Right ventricle myocardium superior (tissue), 1 donor: ENCODE data around the gene ELOF1. TPM values are rescaled to one million over a fixed set of nuclear protein-coding genes. Genes with fewer than 3 reads are reported as not detected.
"Not testable (repeated sequence)": the region's sequence is repeated elsewhere in the genome, so short reads cannot be mapped to it uniquely, and the experiment has no call there.

Source experiments
- ATAC-seq: fragments of 200-7000 bp; cut with Tn5 transposase; one replicate; pipeline ENCODE4 v1.9.1; 2020; ENCODE audit warnings: mild to moderate bottlenecking; ENCODE audit not compliant: poor library complexity
- DNase-seq: peaks from one replicate; pipeline ENCODE4 v3.0.0-alpha.2; 2020
- intact Hi-C: fragments of 100-400 bp; cut with DNase I; formaldehyde crosslinking; loops from one replicate; pipeline ENCODE4 v1.11.2; 2022
- long read RNA-seq: library from polyadenylated mRNA; unstranded; transcript quantifications from one replicate; pipeline ENCODE4 v2.0.0, GENCODE V29; 2021
- total RNA-seq: library from RNA; stranded (reverse); fragmentation: NEBNext Ultra II Directional; extraction: Animal tissue kit (Norgen Biotek cat#: 25700); gene quantifications from one replicate; pipeline ENCODE4 v1.2.1, GENCODE V29; 2021
- donor health status: DM: no; HTN: yes; CAD: no; lungs with severe emphysema.

Gene ELOF1
- total RNA-seq, result 32.7 TPM
- long read RNA-seq, transcript ELOF1-201 (4 exons, 1,019 nt), result major isoform, 17 of 21 reads
- long read RNA-seq, partial matches to known transcripts, result 3 of 21 reads
- long read RNA-seq, other reads (novel, unspliced or antisense), result 1 of 21 reads

GRCh38 chr19:11558881-11559828, at the start of gene ELOF1:
Gene ELOF1, minus strand, starts transcription at chr19:11559230. Its CDS starts 4,883 bp downstream, at chr19:11554347.
- intact Hi-C loops, result no loop called here
- ATAC-seq, result peak; percentile 99
- peak; percentile 98 for DNase-seq

GRCh38 chr19:11606484-11606883, 47.5 kb upstream of the ELOF1 start:
- intact Hi-C loops, result no loop called here
- DNase-seq, result no peak
- ATAC-seq, result no peak

GRCh38 chr19:11599704-11600103, 40.7 kb upstream of the ELOF1 start:
- intact Hi-C loops, result not testable (repeated sequence)

DNA sequence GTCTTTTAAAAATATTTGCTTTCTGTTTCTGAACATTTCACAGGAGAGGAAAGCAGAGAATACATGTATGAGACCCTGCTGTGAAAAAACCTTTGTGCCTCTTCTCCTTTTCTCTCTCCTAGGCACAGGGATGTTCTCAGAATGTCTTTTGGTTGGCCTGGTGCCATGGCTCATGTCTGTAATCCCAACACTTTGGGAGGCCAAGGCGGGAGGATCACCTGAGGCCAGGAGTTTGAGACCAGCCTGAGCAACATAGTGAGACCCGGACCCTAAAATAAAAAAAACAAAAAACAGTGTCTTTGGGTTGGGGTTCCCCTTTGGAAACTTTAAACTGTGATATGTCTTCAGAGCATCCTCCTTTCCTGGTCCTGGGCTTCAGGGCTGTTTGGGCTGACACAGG, 39.7 kb upstream of the ELOF1 start:
- DNase-seq (no peak), ATAC-seq (no peak)
- intact Hi-C loops, result no loop called here

More at GRCh38 chr19:11599704-11600103, 40.7 kb upstream of the ELOF1 start:
- ATAC-seq, DNase-seq: not testable (repeated sequence)

DNA sequence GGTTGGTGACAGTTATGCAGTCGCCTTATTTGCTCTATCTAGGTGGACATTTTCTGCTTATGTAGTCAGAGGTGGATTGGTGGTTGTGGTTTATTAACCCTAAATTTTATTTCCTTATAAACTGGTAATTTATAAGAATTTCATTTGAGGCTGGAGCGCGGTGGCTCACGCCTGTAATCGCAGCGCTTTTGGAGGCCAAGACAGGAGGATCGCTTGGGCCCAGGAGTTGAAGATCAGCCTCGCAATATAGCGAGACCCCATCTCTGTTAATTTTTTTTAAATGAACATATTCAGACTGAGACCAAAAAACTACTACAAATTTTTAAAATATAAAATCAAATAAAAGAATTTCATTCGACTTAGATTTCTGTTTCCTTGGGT, 39.1 kb upstream of the ELOF1 start:
- intact Hi-C loops, result no loop called here
- DNase-seq (no peak), ATAC-seq (no peak)

DNA sequence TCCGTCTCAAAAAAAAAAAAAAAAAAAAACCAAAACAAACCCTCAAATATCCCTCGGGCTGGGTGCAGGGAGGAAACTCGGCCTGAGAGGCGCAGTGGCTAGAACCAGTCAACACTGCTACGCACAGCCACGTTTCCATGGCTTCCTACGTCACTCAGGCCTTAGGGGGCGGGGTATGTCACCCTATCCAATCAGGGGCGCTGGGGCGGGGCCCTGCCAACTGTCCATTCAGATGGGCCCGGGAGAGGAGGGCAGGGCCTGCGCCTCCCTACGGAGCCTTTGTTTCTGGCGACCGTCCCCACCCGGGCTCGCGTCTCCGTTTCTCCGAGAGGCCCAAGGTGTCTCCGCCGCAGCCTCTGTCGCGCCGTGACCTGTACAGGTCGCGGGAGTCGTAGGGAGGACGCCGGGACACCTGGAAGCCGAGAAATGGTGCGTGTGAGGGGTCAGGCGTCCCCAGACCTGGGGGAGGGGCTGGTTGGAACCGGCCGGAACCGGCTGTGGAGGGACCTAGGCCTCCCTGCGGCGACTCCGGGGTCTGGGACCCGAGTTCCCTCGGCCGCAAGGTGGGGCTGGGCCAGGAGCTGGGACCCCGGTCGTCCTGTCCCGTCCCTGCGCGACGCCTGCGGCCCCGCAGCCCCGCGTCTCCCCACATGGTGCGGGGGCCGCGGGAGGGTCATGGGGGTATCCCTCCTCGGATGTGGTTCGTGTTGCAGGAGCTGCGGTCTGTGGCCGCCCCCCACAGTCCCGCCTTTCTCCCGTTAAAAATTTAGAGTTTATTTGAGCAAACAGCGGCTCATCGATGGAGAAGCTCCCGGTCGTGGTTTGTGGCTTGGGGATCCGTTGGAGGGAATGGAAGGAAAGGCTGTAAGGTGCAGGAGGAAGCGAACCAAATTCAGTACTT, 38.4 kb upstream of the ELOF1 start, which contains the start of gene ZNF627:
Gene ZNF627 (plus strand): TSS at position 282 of the 901 bp plus-strand sequence. CDS start 145 bp downstream, at position 427.
- intact Hi-C loops, result no loop called here
- DNase-seq (peak; percentile 99), ATAC-seq (peak; percentile 99)

- no peak for ATAC-seq
- no peak for DNase-seq
- intact Hi-C loops, result no loop called here
These were observed 37.1 kb upstream of the ELOF1 start for GRCh38 chr19:11596156-11596555.

DNA sequence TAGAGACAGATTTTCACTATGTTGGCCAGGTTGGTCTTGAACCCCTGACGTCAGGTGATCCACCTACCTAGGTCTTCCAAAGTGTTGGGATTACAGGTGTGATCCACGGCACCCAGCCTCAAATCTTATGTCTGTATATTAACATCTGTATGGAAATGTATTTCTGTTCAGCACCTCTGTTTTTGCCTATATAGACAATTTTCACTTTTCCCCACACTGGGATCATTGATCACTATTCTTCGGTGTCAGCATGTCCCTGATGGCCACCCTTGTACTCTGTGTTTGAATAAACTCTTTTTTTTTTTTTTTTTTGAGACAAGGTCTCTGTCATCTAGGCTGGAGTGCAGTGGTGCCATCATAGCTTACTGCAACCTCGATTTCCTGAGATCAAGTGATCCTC, 35.1 kb upstream of the ELOF1 start:
- DNase-seq (no peak), ATAC-seq (no peak)
- intact Hi-C loops, result no loop called here

DNA sequence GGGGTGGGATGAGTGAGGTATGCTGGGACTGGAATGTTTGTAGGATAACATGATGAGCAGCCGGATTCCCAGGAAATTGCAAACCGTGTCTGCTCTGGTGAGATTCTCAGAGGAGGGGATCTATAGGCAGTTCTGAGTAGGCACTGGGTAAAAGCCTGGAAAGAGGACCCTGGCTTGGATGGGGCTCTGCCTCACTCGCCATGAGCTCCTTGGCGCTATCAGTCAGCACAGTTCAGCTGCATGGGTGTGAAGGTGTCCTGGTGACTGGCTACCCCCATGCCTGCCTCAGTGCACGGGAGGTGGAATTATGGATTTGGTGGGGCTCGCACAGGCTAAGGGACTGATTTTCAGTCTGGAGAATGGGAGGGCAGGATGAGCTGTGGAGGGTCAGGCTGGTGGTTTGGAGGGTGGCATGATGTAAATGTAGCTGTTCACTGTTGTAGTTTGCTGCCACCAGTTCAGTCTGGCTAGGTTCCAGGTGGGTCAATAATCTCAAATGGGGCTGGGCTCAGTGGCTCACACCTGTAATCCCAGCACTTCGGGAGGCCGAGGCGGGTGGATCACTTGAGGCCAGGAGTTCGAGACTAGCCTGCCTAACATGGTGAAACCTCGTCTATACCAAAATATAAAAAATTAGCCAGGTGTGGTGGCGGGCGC, 29.1 kb upstream of the ELOF1 start:
- intact Hi-C loops, result loop anchor here (10.0 kb wide), 1 partner anchor 293 kb away; the partner anchor contains the start of gene TSPAN16
- peak; percentile 8 for ATAC-seq

GRCh38 chr19:11587302-11587974, 28.4 kb upstream of the ELOF1 start:
- intact Hi-C loops, result loop anchor here (10.0 kb wide), 1 partner anchor 293 kb away; the partner anchor contains the start of gene TSPAN16
- peak; percentile 85 for DNase-seq
- peak; percentile 89 for ATAC-seq

More for the DNA sequence above, 29.1 kb upstream of the ELOF1 start:
- no peak for DNase-seq

- intact Hi-C loops, result loop anchor here (10.0 kb wide), 1 partner anchor 292 kb away; the partner anchor contains the start of gene TSPAN16
- no peak for ATAC-seq
- no peak for DNase-seq
These were observed 27.3 kb upstream of the ELOF1 start for GRCh38 chr19:11586331-11586730.

DNA sequence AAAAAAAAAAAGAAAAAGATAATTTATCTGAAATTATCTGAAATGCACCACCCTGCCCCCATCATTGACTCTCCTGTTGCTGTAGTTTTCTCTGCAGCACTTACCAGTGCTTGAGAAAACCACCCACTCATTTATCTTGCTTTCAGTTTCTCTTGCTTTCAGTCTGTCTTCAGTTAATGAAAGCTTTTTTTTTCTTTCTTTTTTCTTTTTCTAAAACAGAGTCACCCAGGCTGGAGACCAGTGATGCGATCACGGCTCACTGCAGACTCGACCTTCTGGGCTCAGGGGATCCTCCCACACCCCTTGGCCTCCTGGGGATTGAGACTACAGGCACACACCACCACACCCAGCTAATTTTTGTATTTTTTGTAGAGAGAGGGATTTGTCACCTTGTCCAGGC, 22.7 kb upstream of the ELOF1 start:
- ATAC-seq, result no peak
- no peak for DNase-seq
- intact Hi-C loops, result loop anchor here (10.0 kb wide), 1 partner anchor 287 kb away; the partner anchor contains the start of gene TSPAN16

GRCh38 chr19:11580116-11580515, 21.1 kb upstream of the ELOF1 start:
- ATAC-seq, result no peak

GRCh38 chr19:11578258-11579142, 19.5 kb upstream of the ELOF1 start:
- DNase-seq, result peak; percentile 57
- intact Hi-C loops, result no loop called here
- peak; percentile 47 for ATAC-seq

More at GRCh38 chr19:11580116-11580515, 21.1 kb upstream of the ELOF1 start:
- intact Hi-C loops, result loop anchor here (10.0 kb wide), 1 partner anchor 285 kb away; the partner anchor contains the start of gene TSPAN16
- no peak for DNase-seq

- intact Hi-C loops, result no loop called here
- no peak for DNase-seq
- ATAC-seq, result peak; percentile 40
These were observed 18.6 kb upstream of the ELOF1 start, which contains the start of gene ACP5 for GRCh38 chr19:11577451-11578257. Gene ACP5, minus strand, starts transcription at chr19:11577645. Its CDS starts 328 bp downstream, at chr19:11577317.

- ATAC-seq (no peak), DNase-seq (no peak)
- intact Hi-C loops, result no loop called here
These were observed 17.2 kb upstream of the ELOF1 start for GRCh38 chr19:11576227-11576626.
